ENCODE results near the gene RTN4. TPM values are rescaled to one million over a fixed set of nuclear protein-coding genes. Genes with fewer than 3 reads are reported as not detected.
A peak's percentile ranks its signal among the peaks of the same experiment; 100 is the strongest.
"Not testable (repeated sequence)": the region's sequence is repeated elsewhere in the genome, so short reads cannot be mapped to it uniquely, and the experiment has no call there.

The RTN4 gene
- total and polyA plus RNA-seq, 10 donors = 55.2 to 215 (median 155) TPM

- Histone ChIP-seq H3K4me3 (no peak overlapping the region), H3K4me1 (peaks cover 4 to 100% (median 62%) of the 10 kb centered on the region in 6 donors), H3K9me3 (no peaks in the 10 kb centered on the region), H3K36me3 (no peaks in the 10 kb centered on the region), H3K27me3 (replicated peaks in 1 of 7) (no peaks in the 10 kb centered on the region), H3K27ac (peak overlapping the region in 3 of 8 donors; percentile 9 to 36 (median 16))
- no peak for DNase-seq
- TF ChIP-seq POLR2A (IDR thresholded peaks at IDR 0.05) = no peak
- no peak for TF ChIP-seq POLR2AphosphoS5 (IDR thresholded peaks at IDR 0.05)
- TF ChIP-seq, protein P1, sequence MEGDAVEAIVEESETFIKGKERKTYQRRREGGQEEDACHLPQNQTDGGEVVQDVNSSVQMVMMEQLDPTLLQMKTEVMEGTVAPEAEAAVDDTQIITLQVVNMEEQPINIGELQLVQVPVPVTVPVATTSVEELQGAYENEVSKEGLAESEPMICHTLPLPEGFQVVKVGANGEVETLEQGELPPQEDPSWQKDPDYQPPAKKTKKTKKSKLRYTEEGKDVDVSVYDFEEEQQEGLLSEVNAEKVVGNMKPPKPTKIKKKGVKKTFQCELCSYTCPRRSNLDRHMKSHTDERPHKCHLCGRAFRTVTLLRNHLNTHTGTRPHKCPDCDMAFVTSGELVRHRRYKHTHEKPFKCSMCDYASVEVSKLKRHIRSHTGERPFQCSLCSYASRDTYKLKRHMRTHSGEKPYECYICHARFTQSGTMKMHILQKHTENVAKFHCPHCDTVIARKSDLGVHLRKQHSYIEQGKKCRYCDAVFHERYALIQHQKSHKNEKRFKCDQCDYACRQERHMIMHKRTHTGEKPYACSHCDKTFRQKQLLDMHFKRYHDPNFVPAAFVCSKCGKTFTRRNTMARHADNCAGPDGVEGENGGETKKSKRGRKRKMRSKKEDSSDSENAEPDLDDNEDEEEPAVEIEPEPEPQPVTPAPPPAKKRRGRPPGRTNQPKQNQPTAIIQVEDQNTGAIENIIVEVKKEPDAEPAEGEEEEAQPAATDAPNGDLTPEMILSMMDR (IDR thresholded peaks at IDR 0.05 in 8 of 11, conservative IDR thresholded peaks at IDR 0.05 in 3 of 11) = no peak
- intact Hi-C loops (cut with DNase I; ENCODE audit: low total_unique reads) = no loop called here
- 46 to 58% (median 53%) methylated on average over 4 of the region's 4 CpGs for WGBS, 5 donors
These were observed 49.9 kb downstream of the RTN4 start for GRCh38 chr2:55000341-55000740.

GRCh38 chr2:54999182-54999581 is 51.1 kb downstream of the RTN4 start:
- intact Hi-C loops (cut with DNase I; ENCODE audit: low total_unique reads) = no loop called here
- no peak overlapping the region for H3K4me3 ChIP-seq
- H3K27me3 ChIP-seq (replicated peaks in 1 of 7) = no peaks in the 10 kb centered on the region
- no peak overlapping the region for H3K27ac ChIP-seq
- no peaks in the 10 kb centered on the region for H3K36me3 ChIP-seq
- WGBS, 5 donors = 19 to 27% (median 21%) methylated on average over 3 of the region's 3 CpGs
- TF ChIP-seq POLR2A (IDR thresholded peaks at IDR 0.05) = no peak
- TF ChIP-seq, protein P1 (IDR thresholded peaks at IDR 0.05 in 8 of 11, conservative IDR thresholded peaks at IDR 0.05 in 3 of 11) = no peak
- TF ChIP-seq POLR2AphosphoS5 (IDR thresholded peaks at IDR 0.05) = no peak
- no peak for DNase-seq
- no peaks in the 10 kb centered on the region for H3K9me3 ChIP-seq
- peaks cover 6 to 100% (median 71%) of the 10 kb centered on the region in 6 donors for H3K4me1 ChIP-seq

GRCh38 chr2:54997826-54998225 is 52.4 kb downstream of the RTN4 start:
- intact Hi-C loops (cut with DNase I; ENCODE audit: low total_unique reads) = no loop called here
- Histone ChIP-seq H3K4me3 (no peak overlapping the region), H3K27ac (no peak overlapping the region), H3K27me3 (replicated peaks in 1 of 7) (no peaks in the 10 kb centered on the region), H3K9me3 (no peaks in the 10 kb centered on the region), H3K36me3 (no peaks in the 10 kb centered on the region), H3K4me1 (peaks cover 6 to 100% (median 66%) of the 10 kb centered on the region in 6 donors)
- TF ChIP-seq POLR2AphosphoS5 (IDR thresholded peaks at IDR 0.05) (no peak), POLR2A (IDR thresholded peaks at IDR 0.05) (no peak)
- TF ChIP-seq, protein P1 (IDR thresholded peaks at IDR 0.05 in 8 of 11, conservative IDR thresholded peaks at IDR 0.05 in 3 of 11) = no peak
- 91 to 98% (median 97%) methylated on average over 1 of the region's 1 CpG for WGBS, 5 donors
- no peak for DNase-seq

DNA sequence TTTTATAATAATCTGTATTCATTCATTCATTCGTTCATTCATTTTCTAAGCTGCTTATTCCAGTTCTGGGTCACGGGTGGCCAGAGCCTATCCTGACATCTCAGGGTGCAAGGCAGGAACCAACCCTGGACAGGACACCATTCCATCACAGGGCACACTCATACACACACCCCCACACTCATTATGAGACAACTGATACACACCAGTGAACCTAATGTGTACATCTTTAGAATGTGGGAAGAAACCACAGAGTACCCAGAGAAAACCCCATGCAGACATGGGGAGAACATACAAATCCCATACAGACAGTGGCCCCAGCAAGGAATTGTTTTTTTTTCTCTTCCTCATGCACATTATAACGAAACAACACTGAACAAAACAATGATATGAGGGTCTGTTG is 54.7 kb downstream of the RTN4 start:
- Histone ChIP-seq H3K9me3 (no peaks in the 10 kb centered on the region), H3K27me3 (replicated peaks in 1 of 7) (no peaks in the 10 kb centered on the region), H3K27ac (no peak overlapping the region), H3K36me3 (no peaks in the 10 kb centered on the region), H3K4me1 (peaks cover 6 to 98% (median 72%) of the 10 kb centered on the region in 6 donors), H3K4me3 (no peak overlapping the region)
- no peak for DNase-seq
- TF ChIP-seq POLR2A (IDR thresholded peaks at IDR 0.05) (no peak), POLR2AphosphoS5 (IDR thresholded peaks at IDR 0.05) (no peak)
- TF ChIP-seq, protein P1 (IDR thresholded peaks at IDR 0.05 in 8 of 11, conservative IDR thresholded peaks at IDR 0.05 in 3 of 11) = no peak
- intact Hi-C loops (cut with DNase I; ENCODE audit: low total_unique reads) = no loop called here
- 88 to 94% (median 92%) methylated on average over 3 of the region's 3 CpGs for WGBS, 5 donors

- H3K27me3 ChIP-seq (replicated peaks in 1 of 7); H3K9me3 ChIP-seq; DNase-seq; H3K4me3 ChIP-seq; intact Hi-C loops (cut with DNase I; ENCODE audit: low total_unique reads); H3K27ac ChIP-seq: not testable (repeated sequence)
- peaks cover 6 to 85% (median 45%) of the 10 kb centered on the region in 6 donors for H3K4me1 ChIP-seq
- H3K36me3 ChIP-seq = peaks cover 2 to 19% (median 10%) of the 10 kb centered on the region in 6 donors
- WGBS, 5 donors = 96 to 98% (median 96%) methylated on average over 19 of the region's 19 CpGs
These were observed 59.6 kb downstream of the RTN4 start for GRCh38 chr2:54990694-54991093.

Data from spleen (tissue), 11 donors.